ENCODE measurements around the gene WDR70.
"Not testable (repeated sequence)": the region's sequence is repeated elsewhere in the genome, so short reads cannot be mapped to it uniquely, and the experiment has no call there.

WDR70 gene

GRCh38 chr5:37471666-37472197 is 92.6 kb downstream of the WDR70 start:
- in situ Hi-C loops (cut with HindIII; ENCODE audit: low pct_unique_long_range_greater_than_20kb, low sequenced_read_pairs) = no loop called here
- no peak for DNase-seq (ENCODE audit: low read depth in 1 of 2, low spot score in 1 of 2)
- TF ChIP-seq JUND (IDR thresholded peaks at IDR 0.05; ENCODE audit: low read depth) = no peak

DNA sequence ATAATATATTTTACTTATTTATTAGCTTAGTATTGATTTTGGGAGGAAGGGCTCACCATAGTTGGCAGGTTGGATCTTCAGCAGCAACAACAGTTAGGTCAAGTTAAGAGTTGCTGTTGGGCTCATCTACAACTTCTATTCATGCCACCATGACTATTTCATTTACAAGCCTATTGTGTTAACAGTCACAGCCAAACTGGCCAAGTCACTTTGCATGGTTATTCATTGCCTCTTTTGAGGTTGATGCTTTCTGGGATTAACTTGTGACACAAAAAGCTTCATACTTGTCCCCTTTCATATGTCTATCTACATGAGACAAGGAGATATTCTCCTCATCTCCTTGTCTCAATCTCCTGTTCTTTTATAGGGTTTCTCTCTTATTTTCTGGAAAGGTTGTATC is 98.3 kb downstream of the WDR70 start:
- TF ChIP-seq JUND (IDR thresholded peaks at IDR 0.05; ENCODE audit: low read depth) = no peak
- DNase-seq (ENCODE audit: low read depth in 1 of 2, low spot score in 1 of 2) = no peak
- in situ Hi-C loops (cut with HindIII; ENCODE audit: low pct_unique_long_range_greater_than_20kb, low sequenced_read_pairs) = no loop called here

GRCh38 chr5:37478121-37478894 is 99.2 kb downstream of the WDR70 start:
- in situ Hi-C loops (cut with HindIII; ENCODE audit: low pct_unique_long_range_greater_than_20kb, low sequenced_read_pairs) = no loop called here
- TF ChIP-seq JUND (IDR thresholded peaks at IDR 0.05; ENCODE audit: low read depth) = no peak
- no peak for DNase-seq (ENCODE audit: low read depth in 1 of 2, low spot score in 1 of 2)

DNA sequence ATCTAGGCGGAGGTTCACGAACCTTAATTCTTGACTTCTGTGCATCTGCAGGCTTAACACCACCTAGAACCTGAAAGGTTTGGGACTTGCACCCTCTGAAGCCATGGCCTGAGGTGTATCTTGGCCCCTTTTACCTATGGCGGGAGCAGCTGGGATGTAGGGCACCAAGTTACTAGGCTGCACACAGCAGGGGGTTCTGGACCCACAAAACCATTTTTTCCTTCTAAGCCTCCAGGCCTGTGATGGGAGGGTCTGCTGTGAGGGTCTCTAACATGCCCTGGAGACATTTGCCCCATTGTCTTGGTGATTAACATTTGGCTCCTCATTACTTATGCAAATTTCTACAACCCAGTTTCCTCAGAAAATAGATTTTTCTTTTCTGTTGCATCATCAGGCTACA is 102.3 kb downstream of the WDR70 start:
- DNase-seq (ENCODE audit: low read depth in 1 of 2, low spot score in 1 of 2); in situ Hi-C loops (cut with HindIII; ENCODE audit: low pct_unique_long_range_greater_than_20kb, low sequenced_read_pairs): not testable (repeated sequence)

DNA sequence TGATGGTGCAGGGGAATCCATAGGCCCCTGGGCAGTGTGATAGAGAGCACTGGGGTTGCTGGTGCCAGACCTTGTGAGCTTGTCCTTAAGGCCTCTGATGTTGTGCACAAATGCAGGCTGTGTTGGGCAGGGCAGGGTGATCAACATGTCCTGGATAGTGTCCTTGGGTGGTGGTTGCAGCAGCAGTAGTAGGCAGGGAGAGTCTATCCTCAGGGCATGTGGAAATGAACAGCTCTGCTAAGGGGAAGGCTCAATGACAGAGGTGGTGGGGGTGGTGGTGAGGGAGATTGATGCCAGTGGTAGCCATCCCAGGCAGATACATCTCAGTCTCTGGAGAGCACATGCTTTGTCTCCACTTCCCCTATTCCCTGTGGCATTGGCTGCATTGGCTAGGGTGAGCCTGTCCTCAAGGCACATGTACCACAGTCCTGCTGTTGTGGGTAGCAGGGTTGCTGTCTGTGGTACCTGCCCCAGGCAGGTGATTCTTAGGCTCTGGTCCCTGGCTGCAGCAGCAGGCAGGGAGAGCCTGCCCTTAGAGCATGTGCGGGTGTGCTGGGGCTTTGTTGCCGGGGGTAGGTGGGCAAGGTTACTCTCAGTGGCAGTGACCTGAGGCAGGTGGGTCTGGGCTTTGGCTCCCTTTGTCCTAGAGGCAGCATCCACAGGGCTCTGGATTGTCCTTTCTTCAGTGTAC is 111.1 kb downstream of the WDR70 start:
- in situ Hi-C loops (cut with HindIII; ENCODE audit: low pct_unique_long_range_greater_than_20kb, low sequenced_read_pairs) = no loop called here
- no peak for DNase-seq (ENCODE audit: low read depth in 1 of 2, low spot score in 1 of 2)
- TF ChIP-seq JUND (IDR thresholded peaks at IDR 0.05; ENCODE audit: low read depth) = no peak

DNA sequence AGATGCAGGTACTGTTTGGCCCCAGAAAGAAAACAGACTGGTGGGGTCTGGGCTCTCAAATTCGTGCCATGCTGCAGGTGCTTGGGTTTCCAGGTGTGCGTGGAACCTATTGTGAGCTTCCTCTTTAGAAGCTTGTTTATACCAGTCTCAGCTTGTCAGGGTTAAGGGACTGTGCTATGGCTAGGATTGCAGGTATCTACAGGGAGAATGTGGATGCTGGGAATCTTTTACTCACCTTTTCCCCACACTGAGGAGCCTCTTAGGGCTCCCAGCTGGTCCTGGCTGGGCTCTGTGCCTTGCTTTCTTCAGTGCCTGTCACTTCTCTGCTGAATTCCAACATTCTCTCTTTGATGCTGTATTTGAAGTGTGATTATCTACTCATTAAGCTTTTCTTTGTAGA is 111.8 kb downstream of the WDR70 start:
- no peak for DNase-seq (ENCODE audit: low read depth in 1 of 2, low spot score in 1 of 2)
- no peak for TF ChIP-seq JUND (IDR thresholded peaks at IDR 0.05; ENCODE audit: low read depth)
- in situ Hi-C loops (cut with HindIII; ENCODE audit: low pct_unique_long_range_greater_than_20kb, low sequenced_read_pairs) = no loop called here

GRCh38 chr5:37492778-37493555 is 113.8 kb downstream of the WDR70 start:
- in situ Hi-C loops (cut with HindIII; ENCODE audit: low pct_unique_long_range_greater_than_20kb, low sequenced_read_pairs) = no loop called here
- DNase-seq (ENCODE audit: low read depth in 1 of 2, low spot score in 1 of 2) = no peak
- no peak for TF ChIP-seq JUND (IDR thresholded peaks at IDR 0.05; ENCODE audit: low read depth)

- TF ChIP-seq JUND (IDR thresholded peaks at IDR 0.05; ENCODE audit: low read depth) = no peak
- peak in 1 of 2 experiments; percentile 13 for DNase-seq (ENCODE audit: low read depth in 1 of 2, low spot score in 1 of 2)
- in situ Hi-C loops (cut with HindIII; ENCODE audit: low pct_unique_long_range_greater_than_20kb, low sequenced_read_pairs) = no loop called here
Observed at GRCh38 chr5:37494756-37495155, 115.6 kb downstream of the WDR70 start.

DNA sequence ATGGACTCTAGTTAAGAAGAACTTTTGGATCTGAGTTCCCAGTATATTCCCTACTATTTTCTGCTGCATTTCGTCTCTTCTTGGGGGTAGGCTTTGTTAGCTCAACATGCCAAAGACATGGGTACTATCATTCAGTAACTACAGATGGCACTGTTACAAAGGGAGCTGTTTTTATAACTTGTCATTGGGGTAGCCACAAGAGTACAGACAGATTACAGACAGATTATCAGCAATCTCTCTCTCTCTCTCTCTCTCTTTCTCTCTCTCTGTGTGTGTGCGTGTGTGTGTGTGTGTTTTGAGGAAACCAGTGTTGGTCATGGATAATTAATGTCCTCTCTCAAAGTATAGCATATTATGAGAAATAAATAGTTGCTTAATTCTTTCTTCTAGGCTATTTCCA is 116.1 kb downstream of the WDR70 start:
- no peak for DNase-seq (ENCODE audit: low read depth in 1 of 2, low spot score in 1 of 2)
- no peak for TF ChIP-seq JUND (IDR thresholded peaks at IDR 0.05; ENCODE audit: low read depth)
- in situ Hi-C loops (cut with HindIII; ENCODE audit: low pct_unique_long_range_greater_than_20kb, low sequenced_read_pairs) = no loop called here

- in situ Hi-C loops (cut with HindIII; ENCODE audit: low pct_unique_long_range_greater_than_20kb, low sequenced_read_pairs) = no loop called here
- DNase-seq (ENCODE audit: low read depth in 1 of 2, low spot score in 1 of 2) = no peak
- TF ChIP-seq JUND (IDR thresholded peaks at IDR 0.05; ENCODE audit: low read depth) = no peak
Observed at GRCh38 chr5:37495668-37496347, 116.7 kb downstream of the WDR70 start.

DNA sequence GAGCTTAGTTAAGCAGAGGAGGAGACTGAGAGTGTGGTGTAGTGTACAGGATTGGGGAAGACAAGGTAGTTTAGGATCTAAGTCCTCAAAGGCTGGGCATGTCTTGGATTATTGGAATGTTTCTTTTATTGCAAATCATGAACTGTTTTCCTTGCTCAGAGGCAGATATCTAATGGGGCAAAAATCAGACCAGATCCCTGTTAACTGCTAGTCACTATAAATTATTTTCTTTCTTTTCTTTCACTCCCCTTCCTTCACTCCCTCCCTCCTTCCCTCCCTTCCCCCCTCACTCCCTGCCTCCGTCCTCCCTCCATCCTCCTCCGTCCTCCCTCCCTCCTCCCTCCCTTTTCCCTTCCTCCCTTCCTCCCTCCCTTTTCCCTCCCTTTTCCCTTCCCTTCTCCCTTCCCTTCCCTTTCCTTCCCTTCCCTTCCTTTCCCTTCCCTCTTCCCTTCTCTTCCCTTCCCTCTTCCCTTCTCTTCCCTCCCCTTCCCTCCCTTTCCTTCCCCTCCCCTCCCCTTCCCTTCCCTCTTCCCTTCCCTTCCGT is 117.9 kb downstream of the WDR70 start:
- DNase-seq (ENCODE audit: low read depth in 1 of 2, low spot score in 1 of 2) = no peak
- no peak for TF ChIP-seq JUND (IDR thresholded peaks at IDR 0.05; ENCODE audit: low read depth)
- in situ Hi-C loops (cut with HindIII; ENCODE audit: low pct_unique_long_range_greater_than_20kb, low sequenced_read_pairs) = no loop called here

- no peak for DNase-seq (ENCODE audit: low read depth in 1 of 2, low spot score in 1 of 2)
Observed at GRCh38 chr5:37501152-37501551, 122.0 kb downstream of the WDR70 start.

More at GRCh38 chr5:37501152-37501551, 122.0 kb downstream of the WDR70 start:
- no peak for TF ChIP-seq JUND (IDR thresholded peaks at IDR 0.05; ENCODE audit: low read depth)
- in situ Hi-C loops (cut with HindIII; ENCODE audit: low pct_unique_long_range_greater_than_20kb, low sequenced_read_pairs) = no loop called here
